H9 (cell line): ENCODE data around the gene NR5A1. TPM values are rescaled to one million over a fixed set of nuclear protein-coding genes. Genes with fewer than 3 reads are reported as not detected.

ENCODE experiments used
- DNase-seq: peaks from one replicate; pipeline ENCODE4 v3.0.0-alpha.2; 2017
- H2AFZ ChIP-seq: one replicate; pipeline ENCODE4 v1.6.1; 2013; ENCODE audit warnings: mild to moderate bottlenecking, low read length, control low read depth, moderate library complexity
- H2AK5ac ChIP-seq: 2 replicates; pipeline ENCODE4 v1.6.1; 2013; ENCODE audit warnings: low read length, control low read depth, mixed read lengths; ENCODE audit not compliant: insufficient read length
- H2BK120ac ChIP-seq: one replicate; pipeline ENCODE4 v1.6.1; 2013; ENCODE audit warnings: low read depth, mild to moderate bottlenecking, low read length, control low read depth, inconsistent platforms; ENCODE audit not compliant: poor library complexity, severe bottlenecking
- H2BK12ac ChIP-seq: 2 replicates; pipeline ENCODE4 v1.6.1; 2013; ENCODE audit warnings: low read length, control low read depth, mixed read lengths, low read depth; ENCODE audit not compliant: insufficient read length
- H2BK15ac ChIP-seq: 2 replicates; pipeline ENCODE4 v1.6.1; 2013; ENCODE audit warnings: low read depth, low read length, control low read depth
- H2BK20ac ChIP-seq: one replicate; pipeline ENCODE4 v1.6.1; 2013; ENCODE audit warnings: low read depth, mild to moderate bottlenecking, low read length, control low read depth, inconsistent platforms; ENCODE audit not compliant: poor library complexity, severe bottlenecking
- H2BK5ac ChIP-seq: 2 replicates; pipeline ENCODE4 v1.6.1; 2013; ENCODE audit warnings: low read length, control low read depth, mixed read lengths; ENCODE audit not compliant: insufficient read length
- H3K14ac ChIP-seq: 2 replicates; pipeline ENCODE4 v1.6.1; 2013; ENCODE audit warnings: low read length, control low read depth; ENCODE audit not compliant: insufficient read depth
- H3K18ac ChIP-seq: 2 replicates; pipeline ENCODE4 v1.6.1; 2013; ENCODE audit warnings: low read depth, mild to moderate bottlenecking, mixed read lengths, low read length, control low read depth; ENCODE audit not compliant: insufficient read length
- H3K23ac ChIP-seq: 2 replicates; pipeline ENCODE4 v1.6.1; 2013; ENCODE audit warnings: low read length, control low read depth, mixed read lengths, low read depth; ENCODE audit not compliant: insufficient read length
- H3K23me2 ChIP-seq: 2 replicates; pipeline ENCODE4 v1.6.1; 2013; ENCODE audit warnings: low read depth, mild to moderate bottlenecking, mixed read lengths, low read length, control low read depth; ENCODE audit not compliant: insufficient read length, poor library complexity, severe bottlenecking
- H3K27ac ChIP-seq: 2 replicates; pipeline ENCODE4 v1.5.1; 2013; ENCODE audit warnings: low read length, control low read depth, mixed read lengths, low read depth; ENCODE audit not compliant: insufficient read length
- H3K27me3 ChIP-seq: 2 replicates; pipeline ENCODE4 v1.6.1; 2013; ENCODE audit warnings: low read length, control low read depth, inconsistent platforms; ENCODE audit not compliant: insufficient read depth
- H3K4ac ChIP-seq: 2 replicates; pipeline ENCODE4 v1.6.1; 2013; ENCODE audit warnings: low read depth, mild to moderate bottlenecking, control low read depth, inconsistent platforms, low read length, moderate library complexity
- H3K4me1 ChIP-seq: 2 replicates; pipeline ENCODE4 v1.6.1; 2013; ENCODE audit warnings: low read length, control low read depth, inconsistent platforms; ENCODE audit not compliant: insufficient read depth
- H3K4me2 ChIP-seq: 2 replicates; pipeline ENCODE4 v1.6.1; 2013; ENCODE audit warnings: low read length, control low read depth, mixed read lengths; ENCODE audit not compliant: insufficient read length, insufficient read depth
- H3K56ac ChIP-seq: 2 replicates; pipeline ENCODE4 v1.6.1; 2013; ENCODE audit warnings: low read depth, mild to moderate bottlenecking, mixed read lengths, low read length, control low read depth; ENCODE audit not compliant: insufficient read length
- H3K79me1 ChIP-seq: 2 replicates; pipeline ENCODE4 v1.6.1; 2013; ENCODE audit warnings: low read depth, mild to moderate bottlenecking, moderate library complexity, low read length, control low read depth, inconsistent platforms; ENCODE audit not compliant: insufficient read depth, poor library complexity, severe bottlenecking
- H3K79me2 ChIP-seq: 2 replicates; pipeline ENCODE4 v1.6.1; 2013; ENCODE audit warnings: low read length, control low read depth, inconsistent platforms; ENCODE audit not compliant: insufficient read depth
- H3K9ac ChIP-seq: 2 replicates; pipeline ENCODE4 v1.6.1; 2013; ENCODE audit warnings: low read length, control low read depth, mixed read lengths; ENCODE audit not compliant: insufficient read length; ENCODE audit errors: extremely low read depth
- H3K9me3 ChIP-seq: one replicate; pipeline ENCODE4 v1.6.1; 2013; ENCODE audit warnings: low read depth, low read length, inconsistent platforms; ENCODE audit not compliant: control insufficient read depth
- H3T11ph ChIP-seq: one replicate; pipeline ENCODE4 v1.6.1; 2013; ENCODE audit warnings: mild to moderate bottlenecking, low read length, control low read depth, inconsistent platforms
- H4K20me1 ChIP-seq: one replicate; pipeline ENCODE4 v1.6.1; 2013; ENCODE audit not compliant: control insufficient read depth, insufficient read length, insufficient read depth
- H4K5ac ChIP-seq: 2 replicates; pipeline ENCODE4 v1.6.1; 2013; ENCODE audit warnings: low read depth, mild to moderate bottlenecking, mixed read lengths, low read length, control low read depth; ENCODE audit not compliant: insufficient read length
- H4K8ac ChIP-seq: replicated peaks from 2 replicates; pipeline ENCODE4 v1.6.1; 2013; ENCODE audit warnings: low read length, control low read depth, mixed read lengths, low read depth; ENCODE audit not compliant: insufficient read length
- H4K91ac ChIP-seq: 2 replicates; pipeline ENCODE4 v1.6.1; 2013; ENCODE audit warnings: low read depth, mild to moderate bottlenecking, moderate library complexity, mixed read lengths, low read length, control low read depth; ENCODE audit not compliant: insufficient read length
- H3K27ac Mint-ChIP-seq, 3 experiments: 2 replicates in 2 of 3; 3 replicates in 1 of 3; pipeline ENCODE4 v1.8.0; 2020 to 2021; ENCODE audit warnings: mixed read lengths in 3 of 3, mild to moderate bottlenecking in 1 of 3, moderate library complexity in 1 of 3
- H3K27me3 Mint-ChIP-seq: 2 replicates; pipeline ENCODE4 v1.8.0; 2021; ENCODE audit warnings: low read depth, mild to moderate bottlenecking, moderate library complexity, mixed read lengths
- H3K36me3 Mint-ChIP-seq, 3 experiments: 2 replicates in 2 of 3; 3 replicates in 1 of 3; pipeline ENCODE4 v1.8.0; 2020 to 2021; ENCODE audit warnings: low read depth in 3 of 3, mixed read lengths in 3 of 3; ENCODE audit not compliant: insufficient read depth in 1 of 3
- H3K4me1 Mint-ChIP-seq, 2 experiments: 2 replicates each; pipeline ENCODE4 v1.8.0; 2020; ENCODE audit warnings: mixed read lengths in 2 of 2
- H3K4me3 Mint-ChIP-seq, 2 experiments: 2 replicates in 1 of 2; 3 replicates in 1 of 2; pipeline ENCODE4 v1.8.0; 2020 to 2021; ENCODE audit warnings: mild to moderate bottlenecking in 2 of 2, mixed read lengths in 2 of 2, moderate library complexity in 1 of 2
- H3K9me3 Mint-ChIP-seq, 2 experiments: 2 replicates in 1 of 2; 3 replicates in 1 of 2; pipeline ENCODE4 v1.8.0; 2020; ENCODE audit warnings: mild to moderate bottlenecking in 2 of 2, mixed read lengths in 2 of 2, moderate library complexity in 1 of 2
- CTCF ChIP-seq: fragments of 200-600 bp; sonication (generic); conservative IDR thresholded peaks from 3 replicates; pipeline ENCODE4 v1.8.0; 2021; ENCODE audit warnings: antibody characterized with exemption, mild to moderate bottlenecking
- WGBS: extraction: QIAGEN DNeasy Blood & Tissue Kit; methylation state at CpG from one replicate; pipeline ENCODE4 v1.1.7; 2013; ENCODE audit warnings: missing lambda C conversion rate, low lambda C conversion rate, mixed read lengths; ENCODE audit not compliant: insufficient read length; ENCODE audit errors: extremely low coverage; 5-methylcytosine and 5-hydroxymethylcytosine counted together
- total RNA-seq: library from RNA; stranded (reverse); gene quantifications from 2 replicates; pipeline ENCODE4 v1.2.1, GENCODE V29; 2021

The NR5A1 gene
- total RNA-seq, 1 experiment from 2014 or later: 0.37 TPM

GRCh38 chr9:124485936-124486335 lies 21.3 kb downstream of the NR5A1 start:
- H4K8ac ChIP-seq: no peak overlapping the region
- H3K27me3 ChIP-seq: no peaks in the 10 kb centered on the region; the same call in 1 of the 2 replicates
- H3K14ac ChIP-seq: no peak overlapping the region; the same call in 1 of the 2 replicates
- no peak overlapping the region for H2BK5ac ChIP-seq
- no peak overlapping the region for H4K5ac ChIP-seq
- no peak for TF ChIP-seq CTCF
- Mint-ChIP-seq H3K4me3 (no peak overlapping the region), H3K27ac (no peak overlapping the region), H3K9me3 (peaks cover 2 to 4% of the 10 kb centered on the region in 2 experiments; a peak in 2 of 5 replicates), H3K4me1 (peaks cover 25 to 59% of the 10 kb centered on the region in 2 experiments), H3K36me3 (no peaks in the 10 kb centered on the region), H3K27me3 (peaks cover 44% of the 10 kb centered on the region)
- no peak overlapping the region for H2AFZ ChIP-seq
- no CpG with 5 or more reads among the region's 15 CpGs for WGBS
- no peak overlapping the region for H4K91ac ChIP-seq
- H3K4ac ChIP-seq: no peak overlapping the region
- no peak overlapping the region for H2BK120ac ChIP-seq
- H3K79me1 ChIP-seq: no peaks in the 10 kb centered on the region
- no peak overlapping the region for H3K56ac ChIP-seq
- H3K79me2 ChIP-seq: no peaks in the 10 kb centered on the region
- H3K9ac ChIP-seq: no peak overlapping the region
- H3K23me2 ChIP-seq: peaks cover 4% of the 10 kb centered on the region
- no peak overlapping the region for H2BK12ac ChIP-seq
- H3K4me2 ChIP-seq: no peak overlapping the region
- H2BK20ac ChIP-seq: no peak overlapping the region
- H3K9me3 ChIP-seq: no peaks in the 10 kb centered on the region
- DNase-seq: no peak
- no peak overlapping the region for H2BK15ac ChIP-seq
- no peak overlapping the region for H3K18ac ChIP-seq
- H2AK5ac ChIP-seq: no peak overlapping the region
- H4K20me1 ChIP-seq: peaks cover 3% of the 10 kb centered on the region
- no peak overlapping the region for H3K23ac ChIP-seq
- no peak overlapping the region for H3T11ph ChIP-seq
- no peak overlapping the region for H3K27ac ChIP-seq
- H3K4me1 ChIP-seq: no peaks in the 10 kb centered on the region
